ENCODE results near the gene CCNY.

GRCh38 chr10:35497909-35498308, 161.6 kb downstream of the CCNY start:
- TF ChIP-seq CTCF (IDR thresholded peaks at IDR 0.05) (no peak), SIN3A (IDR thresholded peaks at IDR 0.05; ENCODE audit: borderline replicate concordance, insufficient read depth, low read depth, low read length) (no peak), POLR2AphosphoS5 (IDR thresholded peaks at IDR 0.05; ENCODE audit: low read depth, low read length) (no peak), REST (IDR thresholded peaks at IDR 0.05; ENCODE audit: insufficient read depth in 1 of 2, low read depth in 2 of 2, low read length in 1 of 2) (no peak)

Measured in Panc1 (cell line).